IMR-90 (cell line): ENCODE measurements around the gene HIVEP3.

Experiments
- MXI1 ChIP-seq: IDR thresholded peaks from 2 replicates; pipeline ENCODE4 v1.6.1; 2012; ENCODE audit warnings: low read depth, mild to moderate bottlenecking, low read length, moderate library complexity, borderline replicate concordance
- POLR2A ChIP-seq: IDR thresholded peaks from 2 replicates; pipeline ENCODE4 v1.6.1; 2012; ENCODE audit warnings: mild to moderate bottlenecking, low read depth, low read length
- RAD21 ChIP-seq: IDR thresholded peaks from 2 replicates; pipeline ENCODE4 v1.6.1; 2012; ENCODE audit warnings: low read length, improper control_type of control experiment
- RCOR1 ChIP-seq: IDR thresholded peaks from 2 replicates; pipeline ENCODE4 v1.6.1; 2012; ENCODE audit warnings: mild to moderate bottlenecking, low read length, improper control_type of control experiment; ENCODE audit not compliant: insufficient replicate concordance
- RFX5 ChIP-seq: IDR thresholded peaks from 2 replicates; pipeline ENCODE4 v1.8.0; 2012; ENCODE audit warnings: low read depth, mild to moderate bottlenecking, low read length, moderate library complexity
- SMC3 ChIP-seq: fragments of 150-350 bp; IDR thresholded peaks from 2 replicates; pipeline ENCODE4 v1.6.1; 2016; ENCODE audit warnings: low read depth, mild to moderate bottlenecking, antibody characterized with exemption, low read length, moderate library complexity
- TF ChIP-seq, protein P1 (sequence below): conservative IDR thresholded peaks from 2 replicates; pipeline ENCODE4 v1.5.1; 2012; ENCODE audit warnings: mild to moderate bottlenecking, low read depth, low read length, improper control_type of control experiment

DNA sequence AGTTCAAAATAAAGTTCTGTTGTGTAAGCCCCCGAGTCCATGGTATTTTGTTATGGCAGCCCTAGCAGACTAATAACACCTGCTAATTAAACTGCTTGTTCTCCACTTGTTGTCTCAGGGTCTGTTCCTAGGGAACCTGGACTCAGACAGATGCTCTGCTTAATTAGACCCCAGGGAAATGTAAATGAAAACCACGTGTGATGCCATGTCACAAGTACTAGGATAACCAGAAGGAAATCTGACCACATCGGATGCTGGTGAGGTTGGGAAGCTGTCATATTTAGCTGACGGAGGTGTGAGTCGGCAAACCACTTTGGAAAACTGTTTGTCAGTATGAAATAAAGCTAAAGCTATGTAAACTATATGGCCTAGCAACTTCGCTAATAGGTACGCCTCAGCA is 453.8 kb downstream of the HIVEP3 start:
- TF ChIP-seq POLR2A (no peak), RAD21 (no peak), RFX5 (no peak), MXI1 (no peak), SMC3 (no peak), RCOR1 (no peak)
- TF ChIP-seq, protein P1, sequence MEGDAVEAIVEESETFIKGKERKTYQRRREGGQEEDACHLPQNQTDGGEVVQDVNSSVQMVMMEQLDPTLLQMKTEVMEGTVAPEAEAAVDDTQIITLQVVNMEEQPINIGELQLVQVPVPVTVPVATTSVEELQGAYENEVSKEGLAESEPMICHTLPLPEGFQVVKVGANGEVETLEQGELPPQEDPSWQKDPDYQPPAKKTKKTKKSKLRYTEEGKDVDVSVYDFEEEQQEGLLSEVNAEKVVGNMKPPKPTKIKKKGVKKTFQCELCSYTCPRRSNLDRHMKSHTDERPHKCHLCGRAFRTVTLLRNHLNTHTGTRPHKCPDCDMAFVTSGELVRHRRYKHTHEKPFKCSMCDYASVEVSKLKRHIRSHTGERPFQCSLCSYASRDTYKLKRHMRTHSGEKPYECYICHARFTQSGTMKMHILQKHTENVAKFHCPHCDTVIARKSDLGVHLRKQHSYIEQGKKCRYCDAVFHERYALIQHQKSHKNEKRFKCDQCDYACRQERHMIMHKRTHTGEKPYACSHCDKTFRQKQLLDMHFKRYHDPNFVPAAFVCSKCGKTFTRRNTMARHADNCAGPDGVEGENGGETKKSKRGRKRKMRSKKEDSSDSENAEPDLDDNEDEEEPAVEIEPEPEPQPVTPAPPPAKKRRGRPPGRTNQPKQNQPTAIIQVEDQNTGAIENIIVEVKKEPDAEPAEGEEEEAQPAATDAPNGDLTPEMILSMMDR = no peak
